CD4-positive, alpha-beta T cell treated with Interferon alpha-2 for 1 hour (primary cell): ENCODE measurements around the gene ELF3.
"Not testable (repeated sequence)": the region's sequence is repeated elsewhere in the genome, so short reads cannot be mapped to it uniquely, and the experiment has no call there.

Experiments used
- DNase-seq, 2 donors: peaks; one replicate each; pipeline ENCODE4 v3.0.0-alpha.2; 2020 to 2022

ELF3 gene

DNA sequence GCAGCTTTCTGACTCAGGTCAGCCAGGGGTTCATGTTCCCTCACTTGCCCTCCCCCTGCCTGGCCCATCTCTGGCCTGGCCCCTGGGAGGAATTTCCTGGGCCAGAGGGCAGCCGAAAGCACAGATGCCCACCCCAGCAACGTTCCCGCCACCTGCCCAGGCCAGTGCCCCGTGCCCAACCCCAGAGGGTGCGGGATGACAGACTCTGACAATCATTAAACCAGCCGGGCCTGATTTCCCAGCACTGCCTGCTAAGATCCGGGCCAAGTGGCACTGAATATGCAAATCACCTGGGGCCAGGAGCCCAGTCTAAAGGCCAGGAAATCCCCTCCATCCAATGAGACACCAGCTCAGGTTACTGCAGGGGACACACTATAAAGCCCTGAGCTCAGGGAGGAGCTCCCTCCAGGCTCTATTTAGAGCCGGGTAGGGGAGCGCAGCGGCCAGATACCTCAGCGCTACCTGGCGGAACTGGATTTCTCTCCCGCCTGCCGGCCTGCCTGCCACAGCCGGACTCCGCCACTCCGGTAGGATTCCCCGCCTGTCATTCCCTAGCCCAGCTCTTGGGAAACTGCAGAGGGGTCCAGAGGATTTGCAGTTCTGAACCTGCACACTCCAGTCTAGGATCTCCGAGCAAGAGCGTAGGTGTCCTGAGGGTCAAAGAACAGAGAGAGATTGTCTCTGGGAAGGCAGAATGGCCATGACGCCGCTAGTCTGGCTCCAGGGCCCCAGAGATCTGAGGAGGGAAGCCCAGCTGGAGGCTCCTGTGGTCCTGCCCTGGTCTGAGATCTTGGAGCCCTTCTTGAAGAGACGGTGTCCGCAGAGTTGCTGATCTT lies at the start of gene ELF3:
TSS of gene ELF3 (plus strand) at position 408 of the 836 bp plus-strand sequence. CDS start 550 bp downstream, outside the sequence.
- DNase-seq: no peak

DNA sequence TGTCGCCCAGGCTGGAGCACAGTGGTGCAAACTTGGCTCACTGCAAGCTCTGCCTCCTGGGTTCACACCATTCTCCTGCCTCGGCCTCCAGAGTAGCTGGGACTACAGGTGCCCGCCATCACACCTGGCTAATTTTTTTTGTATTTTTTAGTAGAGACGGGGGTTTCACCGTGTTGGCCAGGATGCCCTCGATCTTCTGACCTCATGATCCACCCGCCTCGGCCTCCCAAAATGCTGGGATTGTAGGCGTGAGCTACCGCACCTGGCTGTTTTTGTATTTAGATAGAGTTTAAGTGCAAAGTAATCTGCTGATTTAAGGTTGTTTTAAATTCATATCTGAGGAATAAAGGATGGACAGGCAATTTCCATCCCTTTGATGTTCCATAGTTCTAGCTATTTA lies 48.0 kb upstream of the ELF3 start:
- not testable (repeated sequence) for DNase-seq

DNA sequence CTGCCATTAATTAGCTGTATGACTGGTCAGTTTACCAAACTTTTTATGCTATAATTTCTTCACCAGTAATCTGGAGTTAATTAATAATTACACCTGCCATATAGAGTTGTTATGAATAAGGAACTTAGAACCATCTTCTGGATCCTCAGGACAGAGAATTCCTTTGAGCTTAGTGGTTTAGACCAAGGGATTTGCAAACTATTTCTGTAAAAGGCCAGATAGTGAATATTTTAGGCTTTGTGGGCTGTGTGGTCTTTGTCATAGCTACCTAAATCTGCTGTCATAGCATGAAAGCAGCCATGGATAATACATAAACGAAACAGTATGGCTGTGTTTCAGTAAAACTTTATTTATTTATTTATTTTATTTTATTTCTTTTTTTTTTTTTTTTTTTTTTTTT lies 46.1 kb upstream of the ELF3 start:
- no peak for DNase-seq

DNA sequence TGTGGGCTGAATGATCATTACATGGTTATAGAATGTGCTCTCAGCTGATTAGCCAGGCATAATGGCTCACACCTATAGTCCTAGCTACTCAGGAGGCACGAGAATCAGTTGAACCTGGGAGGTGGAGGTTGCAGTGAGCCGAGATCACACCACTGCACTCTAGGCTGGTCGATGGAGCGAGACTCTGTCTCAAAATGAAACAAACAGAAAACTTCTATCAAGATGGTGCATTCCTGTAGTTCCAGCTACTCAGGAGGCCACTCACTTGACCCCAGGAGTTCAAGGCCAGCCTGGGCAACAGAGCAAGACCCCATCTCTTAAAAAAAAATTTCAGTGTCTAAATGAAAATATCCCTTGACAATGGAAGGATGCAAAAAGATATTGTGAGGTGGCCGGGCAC lies 44.2 kb upstream of the ELF3 start:
- DNase-seq: no peak

DNA sequence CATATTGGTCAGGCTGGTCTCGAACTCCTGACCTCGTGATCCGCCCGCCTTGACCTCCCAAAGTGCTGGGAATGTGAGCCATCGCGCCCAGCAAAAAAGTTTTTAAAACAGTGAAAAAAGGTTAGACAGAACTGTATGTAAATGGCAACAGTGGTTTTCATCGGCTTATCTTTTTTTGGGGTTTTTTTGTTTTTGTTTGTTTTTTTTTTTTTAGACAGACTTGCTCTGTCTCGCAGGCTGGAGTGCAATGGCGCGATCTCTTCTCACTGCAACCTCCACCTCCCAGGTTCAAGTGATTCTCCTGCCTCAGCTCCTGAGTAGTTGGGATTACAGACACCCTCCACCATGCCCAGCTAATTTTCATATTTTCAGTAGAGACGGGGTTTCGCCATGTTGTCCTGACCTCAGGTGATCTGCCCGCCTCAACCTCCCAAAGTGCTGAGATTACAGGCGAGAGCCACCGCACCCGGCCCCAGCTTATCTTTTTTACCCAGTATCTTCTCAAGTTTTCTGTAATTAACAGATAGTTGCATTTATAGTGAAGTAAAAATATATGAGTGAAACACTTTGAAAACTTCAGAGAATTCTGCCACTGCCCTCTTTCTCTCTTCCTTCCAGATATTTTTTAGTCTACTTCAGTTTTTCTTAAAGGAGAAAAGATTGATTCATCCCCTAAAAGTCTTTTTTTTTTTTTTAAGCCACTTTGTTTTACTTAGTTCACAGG lies 42.0 kb upstream of the ELF3 start:
- no peak for DNase-seq

DNA sequence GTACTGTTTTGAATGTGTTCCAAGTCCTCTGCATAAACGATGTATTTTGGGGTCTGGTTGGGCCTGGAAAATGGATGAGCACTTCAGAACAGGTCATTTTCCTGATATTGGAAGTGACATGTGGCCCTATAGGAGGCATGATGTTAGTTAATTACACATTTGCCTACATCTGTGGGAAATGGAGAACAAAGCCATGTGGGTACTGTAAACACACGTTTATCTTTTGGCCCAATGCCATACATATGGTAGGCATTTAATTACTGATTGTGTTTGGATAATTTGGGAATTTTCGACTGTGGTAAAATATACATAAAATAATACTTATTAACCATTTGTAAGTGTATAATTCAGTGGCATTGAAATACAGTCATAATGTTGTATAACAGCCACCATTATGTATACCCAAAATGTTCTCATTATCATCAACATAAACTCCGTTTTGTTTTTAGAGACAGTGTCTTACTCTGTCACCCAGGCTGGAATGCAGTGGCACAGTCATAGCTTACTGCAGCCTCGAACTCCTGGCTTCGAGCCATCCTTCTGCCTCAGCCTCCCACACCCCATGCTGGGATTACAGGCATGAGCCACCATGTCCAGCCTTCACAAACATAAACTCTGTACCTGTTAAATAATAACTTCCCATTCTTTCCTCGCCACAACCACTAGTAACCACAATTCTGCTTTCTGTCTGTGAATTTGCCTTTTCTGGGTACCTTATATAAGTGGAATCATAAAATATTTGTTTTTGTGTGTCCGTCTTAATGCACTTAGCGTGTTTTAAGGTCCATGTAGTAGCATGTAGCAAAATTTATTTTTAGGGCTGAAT lies 39.8 kb upstream of the ELF3 start:
- DNase-seq: no peak

DNA sequence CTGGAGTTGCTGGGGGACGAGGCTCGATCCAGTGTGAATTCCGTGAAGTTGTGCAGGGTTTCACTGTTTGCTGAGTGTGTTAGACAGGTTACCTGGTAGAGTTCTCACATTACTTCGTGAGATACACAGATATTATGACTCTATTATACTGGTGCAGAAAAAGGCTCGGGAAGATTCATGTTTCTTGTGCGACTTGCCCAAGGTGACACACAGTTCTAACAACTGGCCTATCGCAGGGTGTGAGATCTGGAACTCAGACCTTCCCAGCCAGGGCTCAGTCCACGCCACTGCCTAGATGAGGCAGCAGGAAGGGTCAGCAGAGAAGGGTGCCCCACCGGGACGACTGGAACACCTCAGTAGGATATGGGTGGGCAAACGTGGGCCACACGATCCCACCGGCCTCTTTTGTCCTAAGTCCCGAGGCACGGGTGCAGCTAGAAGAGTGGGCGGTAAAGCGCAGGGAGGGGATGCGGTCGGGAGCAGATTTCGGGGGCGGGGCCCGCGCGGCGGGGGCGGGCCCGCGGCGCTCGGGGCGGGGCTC lies 28.2 kb upstream of the ELF3 start:
- DNase-seq: peak; percentile 61 to 79

DNA sequence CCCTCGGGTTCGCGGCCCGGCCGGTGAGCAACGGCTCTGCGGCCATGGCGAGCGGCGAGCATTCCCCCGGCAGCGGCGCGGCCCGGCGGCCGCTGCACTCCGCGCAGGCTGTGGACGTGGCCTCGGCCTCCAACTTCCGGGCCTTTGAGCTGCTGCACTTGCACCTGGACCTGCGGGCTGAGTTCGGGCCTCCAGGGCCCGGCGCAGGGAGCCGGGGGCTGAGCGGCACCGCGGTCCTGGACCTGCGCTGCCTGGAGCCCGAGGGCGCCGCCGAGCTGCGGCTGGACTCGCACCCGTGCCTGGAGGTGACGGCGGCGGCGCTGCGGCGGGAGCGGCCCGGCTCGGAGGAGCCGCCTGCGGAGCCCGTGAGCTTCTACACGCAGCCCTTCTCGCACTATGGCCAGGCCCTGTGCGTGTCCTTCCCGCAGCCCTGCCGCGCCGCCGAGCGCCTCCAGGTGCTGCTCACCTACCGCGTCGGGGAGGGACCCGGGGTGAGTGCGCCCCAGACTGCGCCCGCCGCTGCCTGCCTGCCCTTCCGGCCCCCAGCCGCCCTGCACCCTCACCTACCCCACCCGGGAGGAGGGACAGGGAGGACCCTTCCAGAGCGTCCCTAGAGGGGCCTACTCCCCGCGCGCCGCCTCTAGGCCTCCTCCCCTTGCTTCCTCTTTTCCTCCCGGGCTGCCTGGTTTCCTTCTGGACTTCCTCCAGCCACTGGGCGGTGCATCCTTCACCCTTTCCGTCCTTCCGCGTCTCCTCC lies 27.6 kb upstream of the ELF3 start, which contains the start of gene RNPEP:
TSS of gene RNPEP (plus strand) at position 26 of the 757 bp plus-strand sequence. CDS start at position 45, 19 bp downstream.
- DNase-seq: peak; percentile 30 to 61

DNA sequence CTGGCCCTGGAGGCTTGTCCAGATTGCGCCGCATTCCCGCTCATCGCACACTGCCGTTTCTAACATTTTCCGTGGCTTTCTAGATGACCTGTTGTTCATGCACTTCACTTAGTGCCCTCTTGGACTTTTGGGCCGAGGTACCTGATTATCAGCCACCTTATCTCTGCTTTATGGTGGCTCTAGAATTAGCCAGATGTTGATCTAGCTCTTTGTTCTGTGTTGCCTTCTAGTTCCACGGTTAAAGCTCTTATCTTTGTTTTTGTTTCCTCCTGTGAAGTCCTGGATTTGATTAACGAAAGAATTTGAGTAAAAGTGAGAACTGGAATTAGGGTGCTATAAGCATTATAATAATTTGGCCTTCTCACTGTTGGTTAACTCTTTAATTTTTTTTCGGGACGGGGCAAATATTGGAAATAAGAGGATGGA lies 27.0 kb upstream of the ELF3 start:
- DNase-seq: no peak

DNA sequence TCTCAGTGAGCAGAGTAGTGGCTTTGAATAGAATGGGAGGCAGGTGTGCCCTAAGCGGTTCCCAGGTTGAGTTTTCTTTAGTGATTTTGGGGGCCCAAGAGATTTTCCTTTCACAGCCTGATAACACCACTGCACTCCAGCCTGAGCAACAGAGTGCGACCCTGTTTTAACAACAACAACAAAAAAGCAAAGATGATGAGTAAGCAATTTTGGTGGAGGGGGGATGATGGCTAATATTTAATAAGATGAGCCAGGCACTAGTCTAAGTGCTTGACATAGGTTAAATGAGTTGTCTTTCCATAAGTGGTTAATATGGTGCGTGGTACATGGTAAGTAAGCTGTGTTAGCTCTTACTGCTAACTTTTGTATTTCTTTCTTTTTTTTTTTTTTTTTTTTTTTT lies 25.9 kb upstream of the ELF3 start:
- no peak for DNase-seq

DNA sequence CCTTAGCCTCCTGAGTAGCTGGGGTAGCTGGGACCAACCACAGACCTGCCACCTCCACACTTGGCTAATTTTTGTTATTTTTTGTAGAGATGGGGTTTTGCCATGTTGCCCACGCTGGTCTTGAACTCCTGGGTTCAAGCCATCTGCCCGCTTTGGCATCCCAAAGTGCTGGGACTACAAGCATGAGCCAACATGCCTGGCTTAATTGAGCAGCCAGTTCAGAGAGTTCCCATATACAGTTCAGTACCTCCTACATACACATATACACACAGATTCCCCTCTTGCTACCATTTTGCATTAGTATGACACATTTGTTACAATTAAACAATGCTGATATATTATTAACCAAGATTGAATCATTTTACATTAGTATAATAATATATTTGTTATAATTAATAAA lies 25.0 kb upstream of the ELF3 start:
- no peak for DNase-seq

DNA sequence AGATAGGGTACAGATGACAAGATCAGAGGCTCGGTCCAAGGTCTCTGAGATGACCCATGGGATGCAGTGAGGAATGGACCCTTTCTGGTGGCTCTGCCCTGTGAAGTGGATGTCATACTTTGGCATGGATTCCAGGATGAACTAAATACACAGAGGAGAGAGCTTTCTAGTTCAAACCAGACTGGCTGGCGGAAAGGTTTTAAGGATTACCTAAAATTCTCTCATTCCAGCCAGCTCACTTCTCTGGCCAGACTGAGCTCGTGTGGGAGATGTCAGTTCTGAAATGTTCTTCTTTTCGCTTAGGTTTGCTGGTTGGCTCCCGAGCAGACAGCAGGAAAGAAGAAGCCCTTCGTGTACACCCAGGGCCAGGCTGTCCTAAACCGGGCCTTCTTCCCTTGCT lies 21.8 kb upstream of the ELF3 start:
- no peak for DNase-seq

DNA sequence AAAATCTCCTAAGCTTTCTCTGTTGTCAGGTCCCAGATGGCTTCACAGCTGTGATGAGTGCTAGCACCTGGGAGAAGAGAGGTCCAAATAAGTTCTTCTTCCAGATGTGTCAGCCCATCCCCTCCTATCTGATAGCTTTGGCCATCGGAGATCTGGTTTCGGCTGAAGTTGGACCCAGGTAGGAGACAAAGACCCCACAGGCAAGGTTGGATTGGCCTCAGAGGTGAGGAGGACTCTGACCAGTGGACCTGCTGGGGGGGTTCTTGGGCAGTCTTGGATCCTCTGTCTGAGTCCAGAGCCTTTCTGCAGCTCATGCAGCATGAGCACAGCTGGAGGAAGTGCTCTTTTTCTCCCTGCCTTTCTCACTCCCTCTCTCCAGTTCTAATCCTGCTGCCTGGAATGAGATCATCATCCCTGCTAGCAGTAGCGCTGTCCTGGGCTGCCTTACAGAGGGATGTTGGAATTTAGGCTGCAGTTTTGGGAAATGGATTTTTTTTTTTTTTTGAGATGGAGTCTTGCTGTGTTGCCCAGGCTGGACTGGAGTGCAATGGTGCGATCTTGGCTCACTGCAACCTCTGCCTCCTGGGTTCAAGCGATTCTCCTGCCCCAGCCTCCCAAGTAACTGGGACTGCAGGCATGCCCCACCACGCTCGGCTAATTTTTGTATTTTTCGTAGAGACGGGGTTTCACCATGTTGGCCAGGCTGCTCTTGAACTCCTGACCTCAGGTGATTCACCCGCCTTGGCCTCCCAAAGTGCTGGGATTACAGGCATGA lies 20.8 kb upstream of the ELF3 start:
- no peak for DNase-seq

DNA sequence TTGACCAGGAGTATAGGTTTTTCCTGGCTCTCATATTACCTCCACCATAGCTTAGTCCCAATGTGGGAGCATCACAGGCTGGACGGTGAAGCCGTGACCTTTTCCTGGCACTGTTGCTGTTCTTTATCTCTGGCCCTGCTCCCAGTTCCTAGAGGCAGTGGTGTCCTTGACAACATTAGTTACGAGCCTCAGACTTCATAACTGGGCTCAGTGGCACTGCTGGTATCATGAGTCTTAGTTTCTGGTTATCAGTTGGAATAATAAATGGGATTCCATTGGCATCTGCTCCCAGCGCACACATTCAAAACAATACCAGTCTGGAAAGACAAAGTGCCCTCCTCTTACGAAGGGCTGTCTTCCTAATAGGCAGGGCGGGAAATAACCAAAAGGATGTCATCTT lies 20.0 kb upstream of the ELF3 start:
- no peak for DNase-seq

DNA sequence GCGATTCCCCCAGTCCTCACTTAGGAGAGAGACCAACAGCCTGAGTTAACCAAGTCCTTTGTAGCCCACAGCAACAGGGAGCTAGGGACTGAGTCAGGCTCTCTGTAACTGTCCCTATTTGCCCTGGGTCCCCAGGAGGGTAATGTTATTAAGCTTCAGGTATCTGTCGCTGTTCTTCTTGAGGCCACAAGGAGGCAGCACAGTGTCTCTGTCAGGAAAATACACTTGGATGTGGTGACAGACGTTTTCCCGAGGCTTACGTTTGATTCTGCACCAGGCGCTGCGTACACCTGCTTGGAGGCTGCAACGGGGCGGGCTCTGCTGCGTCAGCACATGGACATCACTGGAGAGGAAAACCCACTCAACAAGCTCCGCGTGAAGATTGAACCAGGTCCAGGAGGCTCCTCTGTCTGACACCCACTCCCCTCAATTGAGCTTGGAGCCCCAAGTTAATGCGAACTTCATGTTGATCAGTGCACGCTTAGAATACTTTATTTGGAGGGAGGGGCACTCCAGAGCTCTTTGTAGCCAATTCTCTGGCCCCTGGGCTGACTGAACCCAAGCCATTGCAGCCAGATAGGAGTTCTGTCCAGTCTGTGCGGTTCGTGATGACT lies 10.7 kb upstream of the ELF3 start:
- DNase-seq: peak; percentile 8 to 35

DNA sequence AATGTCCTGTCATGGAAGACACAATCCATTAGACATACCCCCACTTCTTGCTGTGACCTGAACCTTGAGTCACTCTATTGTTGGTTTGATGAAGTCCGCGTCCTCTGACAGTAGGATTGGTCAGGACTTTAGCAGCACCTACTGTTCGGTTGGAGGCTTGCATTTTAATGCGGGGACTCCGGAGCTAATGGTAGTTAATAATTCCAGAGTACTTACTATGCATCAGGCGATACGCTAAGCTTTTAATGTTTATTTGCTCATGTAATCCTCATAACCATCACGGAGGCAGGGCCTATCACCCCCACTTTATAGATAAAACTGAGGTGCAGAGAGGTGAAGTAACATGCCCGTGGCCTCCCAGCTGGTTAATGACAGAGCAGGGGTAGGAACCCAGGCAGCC lies 7.9 kb upstream of the ELF3 start:
- no peak for DNase-seq

DNA sequence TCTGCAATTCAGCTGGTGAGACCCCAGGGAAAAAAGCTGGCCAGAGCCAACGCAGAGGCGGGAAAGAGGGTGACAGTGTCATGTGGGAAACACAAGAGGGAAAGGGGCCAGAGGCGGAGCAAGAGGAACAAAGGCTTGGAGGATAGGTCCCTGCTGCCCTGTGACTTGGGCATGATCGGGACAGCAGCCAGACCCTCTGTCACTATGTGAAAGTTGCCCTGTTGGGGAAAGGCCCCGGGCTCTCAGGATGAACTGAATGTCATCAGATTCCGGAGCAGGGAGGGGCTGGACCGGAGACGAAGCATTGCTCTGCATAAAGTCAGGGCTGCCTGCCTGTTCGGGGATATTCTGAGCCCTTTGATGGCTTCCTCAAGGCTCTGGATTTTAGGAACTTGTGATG lies 5.7 kb upstream of the ELF3 start:
- DNase-seq: no peak

DNA sequence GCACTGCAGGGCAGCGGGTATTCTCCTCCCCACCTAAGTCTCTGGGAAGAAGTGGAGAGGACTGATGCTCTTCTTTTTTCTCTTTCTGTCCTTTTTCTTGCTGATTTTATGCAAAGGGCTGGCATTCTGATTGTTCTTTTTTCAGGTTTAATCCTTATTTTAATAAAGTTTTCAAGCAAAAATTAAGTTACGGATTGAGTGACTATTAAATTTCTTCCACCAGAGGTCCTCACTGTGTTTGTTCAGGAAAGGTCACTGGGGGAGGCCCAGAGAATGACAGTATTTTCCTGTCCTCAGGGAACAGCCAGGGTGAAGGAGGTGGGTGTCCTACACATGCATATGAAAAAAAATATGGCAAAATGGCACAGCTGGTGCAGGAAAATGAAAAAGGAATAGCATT lies 4.4 kb upstream of the ELF3 start:
- no peak for DNase-seq

DNA sequence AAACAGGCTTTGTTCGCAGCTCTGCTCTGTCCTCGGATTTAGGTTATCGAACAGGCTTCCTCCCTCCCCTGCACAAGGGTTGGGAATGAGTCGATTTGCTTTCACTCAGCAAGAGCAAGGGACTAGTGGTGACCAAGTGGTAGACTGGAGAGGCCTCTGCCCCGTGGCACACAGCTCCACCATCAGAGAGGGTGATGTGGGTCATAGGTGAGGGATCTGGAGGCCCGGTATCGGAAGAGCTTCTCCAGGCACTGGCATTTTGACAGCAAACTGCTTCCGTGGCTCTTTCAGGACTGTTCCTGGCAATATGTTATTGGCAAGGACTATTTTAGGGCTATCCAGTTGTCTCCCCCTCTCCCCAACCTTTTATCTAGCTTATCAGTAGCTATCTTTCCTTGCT lies 3.1 kb upstream of the ELF3 start:
- no peak for DNase-seq

DNA sequence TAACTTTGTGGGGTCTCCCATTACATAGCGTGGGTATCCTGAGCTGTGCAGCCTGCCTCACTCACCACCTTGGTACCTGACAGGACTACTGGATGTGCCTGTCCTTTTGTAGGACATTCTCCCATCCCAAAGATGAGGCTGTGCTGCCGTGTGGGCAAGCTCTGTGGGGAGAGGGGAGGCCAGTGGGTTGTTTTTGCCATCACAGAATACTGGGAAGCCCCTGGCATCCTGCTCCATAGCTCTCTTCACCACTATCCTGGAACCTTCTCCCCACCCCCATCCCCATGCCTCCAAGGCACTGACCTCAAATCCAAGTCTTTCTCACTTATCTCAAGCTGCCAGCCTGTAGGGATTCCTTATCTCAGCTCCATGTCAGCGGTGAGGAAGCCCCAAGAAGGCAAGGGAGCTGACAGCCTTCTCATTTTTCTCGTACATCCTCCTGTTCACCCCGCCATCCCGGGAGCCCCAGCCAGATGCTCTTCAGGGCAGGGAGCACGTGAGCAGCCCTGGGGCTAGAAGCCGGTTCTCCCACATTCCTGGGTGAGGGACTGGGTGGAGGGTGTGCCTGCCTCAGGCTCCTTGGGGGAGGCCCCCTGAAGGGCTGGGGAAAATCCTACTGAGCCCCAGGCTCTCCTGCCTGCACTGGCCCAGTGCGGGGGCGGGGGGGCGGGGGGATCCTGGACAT lies 2.4 kb upstream of the ELF3 start:
- no peak for DNase-seq
